K562 (cell line): Measurements from ENCODE around the gene ARL4C.

Experiments used
- BHLHE40 ChIP-seq: IDR thresholded peaks from 2 replicates; pipeline ENCODE4 v1.6.1; 2011; ENCODE audit warnings: low read length, improper control_type of control experiment
- CHCHD3 ChIP-seq: fragments of 250-450 bp; sonication (Bioruptor Pico); IDR thresholded peaks from 2 replicates; pipeline ENCODE4 v2.1.2; 2022; ENCODE audit warnings: mild to moderate bottlenecking
- POLR2A ChIP-seq: fragments of 450-650 bp; conservative IDR thresholded peaks from 2 replicates; pipeline ENCODE4 v1.6.1; 2016
- POLR2AphosphoS5 ChIP-seq: IDR thresholded peaks from 2 replicates; pipeline ENCODE4 v1.6.1; 2011; ENCODE audit warnings: mild to moderate bottlenecking, low read depth, low read length, moderate library complexity; ENCODE audit not compliant: control insufficient read depth, insufficient read depth
- TF ChIP-seq, protein P1 (sequence below), 2 experiments: fragments of 450-650 bp; formaldehyde crosslinking in 1 of 2; IDR thresholded peaks; 2 replicates each; pipeline versions ENCODE4 v1.4.0 to v1.6.1; 2014 to 2020; ENCODE audit warnings: mild to moderate bottlenecking in 2 of 2, borderline replicate concordance in 1 of 2, low read depth in 1 of 2
- TF ChIP-seq, protein P2 (sequence below), 3 experiments: IDR thresholded peaks in 2 of 3; conservative IDR thresholded peaks in 1 of 3; 2 replicates each; pipeline ENCODE4 v1.5.1; 2011 to 2012; ENCODE audit warnings: low read length in 3 of 3, mild to moderate bottlenecking in 3 of 3, control low read depth in 2 of 3, improper control_type of control experiment in 1 of 3, inconsistent platforms in 1 of 3, low read depth in 1 of 3, mixed read lengths in 1 of 3, moderate library complexity in 1 of 3; ENCODE audit not compliant: insufficient read depth in 2 of 3

DNA sequence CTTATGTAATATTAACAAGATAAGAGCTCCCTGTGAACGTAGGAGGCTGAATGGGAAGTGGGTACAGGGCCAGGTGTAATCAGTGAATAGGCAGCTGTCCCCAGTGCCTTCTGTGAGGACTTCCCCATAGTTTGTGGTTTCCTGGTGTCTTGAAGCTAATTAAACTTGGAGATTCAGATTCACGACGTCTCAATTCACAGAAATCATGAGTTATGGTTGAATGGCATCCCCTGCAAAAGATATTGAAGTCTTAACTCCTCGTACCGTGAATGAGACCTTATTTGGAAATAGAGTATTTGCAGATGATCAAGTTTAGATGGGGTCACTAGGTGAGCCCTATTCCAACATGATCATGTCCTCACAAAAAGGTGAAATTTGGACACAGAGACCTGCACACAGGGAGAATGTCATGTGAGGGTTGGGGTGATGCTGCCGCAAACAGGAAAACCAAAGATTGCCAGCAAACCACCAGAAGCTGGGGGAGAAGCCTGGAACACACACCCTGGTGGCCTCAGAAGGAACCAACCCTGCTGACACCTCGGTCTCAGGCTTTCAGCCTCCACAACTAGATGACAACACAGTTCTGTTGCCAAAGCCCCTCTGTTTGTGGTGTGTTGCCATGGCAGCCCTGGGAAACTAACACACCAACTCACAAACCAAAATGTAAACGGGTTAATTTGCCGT lies 13.2 kb downstream of the ARL4C start:
- TF ChIP-seq, protein P1, sequence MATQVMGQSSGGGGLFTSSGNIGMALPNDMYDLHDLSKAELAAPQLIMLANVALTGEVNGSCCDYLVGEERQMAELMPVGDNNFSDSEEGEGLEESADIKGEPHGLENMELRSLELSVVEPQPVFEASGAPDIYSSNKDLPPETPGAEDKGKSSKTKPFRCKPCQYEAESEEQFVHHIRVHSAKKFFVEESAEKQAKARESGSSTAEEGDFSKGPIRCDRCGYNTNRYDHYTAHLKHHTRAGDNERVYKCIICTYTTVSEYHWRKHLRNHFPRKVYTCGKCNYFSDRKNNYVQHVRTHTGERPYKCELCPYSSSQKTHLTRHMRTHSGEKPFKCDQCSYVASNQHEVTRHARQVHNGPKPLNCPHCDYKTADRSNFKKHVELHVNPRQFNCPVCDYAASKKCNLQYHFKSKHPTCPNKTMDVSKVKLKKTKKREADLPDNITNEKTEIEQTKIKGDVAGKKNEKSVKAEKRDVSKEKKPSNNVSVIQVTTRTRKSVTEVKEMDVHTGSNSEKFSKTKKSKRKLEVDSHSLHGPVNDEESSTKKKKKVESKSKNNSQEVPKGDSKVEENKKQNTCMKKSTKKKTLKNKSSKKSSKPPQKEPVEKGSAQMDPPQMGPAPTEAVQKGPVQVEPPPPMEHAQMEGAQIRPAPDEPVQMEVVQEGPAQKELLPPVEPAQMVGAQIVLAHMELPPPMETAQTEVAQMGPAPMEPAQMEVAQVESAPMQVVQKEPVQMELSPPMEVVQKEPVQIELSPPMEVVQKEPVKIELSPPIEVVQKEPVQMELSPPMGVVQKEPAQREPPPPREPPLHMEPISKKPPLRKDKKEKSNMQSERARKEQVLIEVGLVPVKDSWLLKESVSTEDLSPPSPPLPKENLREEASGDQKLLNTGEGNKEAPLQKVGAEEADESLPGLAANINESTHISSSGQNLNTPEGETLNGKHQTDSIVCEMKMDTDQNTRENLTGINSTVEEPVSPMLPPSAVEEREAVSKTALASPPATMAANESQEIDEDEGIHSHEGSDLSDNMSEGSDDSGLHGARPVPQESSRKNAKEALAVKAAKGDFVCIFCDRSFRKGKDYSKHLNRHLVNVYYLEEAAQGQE (IDR thresholded peaks at IDR 0.05; ENCODE audit: borderline replicate concordance), result no peak
- TF ChIP-seq, protein P1 (CRISPR knock-in tag; IDR thresholded peaks at IDR 0.05; ENCODE audit: low read depth), result no peak
- TF ChIP-seq CHCHD3 (CRISPR knock-in tag) (no peak), POLR2AphosphoS5 (no peak), POLR2A (no peak), BHLHE40 (no peak)
- TF ChIP-seq, protein P2, sequence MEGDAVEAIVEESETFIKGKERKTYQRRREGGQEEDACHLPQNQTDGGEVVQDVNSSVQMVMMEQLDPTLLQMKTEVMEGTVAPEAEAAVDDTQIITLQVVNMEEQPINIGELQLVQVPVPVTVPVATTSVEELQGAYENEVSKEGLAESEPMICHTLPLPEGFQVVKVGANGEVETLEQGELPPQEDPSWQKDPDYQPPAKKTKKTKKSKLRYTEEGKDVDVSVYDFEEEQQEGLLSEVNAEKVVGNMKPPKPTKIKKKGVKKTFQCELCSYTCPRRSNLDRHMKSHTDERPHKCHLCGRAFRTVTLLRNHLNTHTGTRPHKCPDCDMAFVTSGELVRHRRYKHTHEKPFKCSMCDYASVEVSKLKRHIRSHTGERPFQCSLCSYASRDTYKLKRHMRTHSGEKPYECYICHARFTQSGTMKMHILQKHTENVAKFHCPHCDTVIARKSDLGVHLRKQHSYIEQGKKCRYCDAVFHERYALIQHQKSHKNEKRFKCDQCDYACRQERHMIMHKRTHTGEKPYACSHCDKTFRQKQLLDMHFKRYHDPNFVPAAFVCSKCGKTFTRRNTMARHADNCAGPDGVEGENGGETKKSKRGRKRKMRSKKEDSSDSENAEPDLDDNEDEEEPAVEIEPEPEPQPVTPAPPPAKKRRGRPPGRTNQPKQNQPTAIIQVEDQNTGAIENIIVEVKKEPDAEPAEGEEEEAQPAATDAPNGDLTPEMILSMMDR (IDR thresholded peaks at IDR 0.05 in 2 of 3, conservative IDR thresholded peaks at IDR 0.05 in 1 of 3; ENCODE audit: insufficient read depth in 2 of 3, low read depth in 1 of 3, low read length in 3 of 3), result no peak
